Frontal cortex (tissue), 4 donors: ENCODE results near the gene GAA. TPM values are rescaled to one million over a fixed set of nuclear protein-coding genes. Genes with fewer than 3 reads are reported as not detected.
"Not testable (repeated sequence)": the region's sequence is repeated elsewhere in the genome, so short reads cannot be mapped to it uniquely, and the experiment has no call there.

ENCODE experiments used
- DNase-seq, 2 donors: peaks; one replicate each; pipeline ENCODE4 v3.0.0; 2012; ENCODE audit warnings: low spot score in 2 of 2
- FAIRE-seq: peaks from 2 replicates; lab custom pipeline; 2012; peaks lifted over from hg19 to GRCh38; lab: Jason Lieb, UNC
- total RNA-seq: library from RNA; depleted of rRNA; stranded (reverse); fragments of >200 nt; gene quantifications from one replicate; pipeline ENCODE4 v1.2.3, GENCODE V29; 2014
- donor health status: control.
- donor health status: control.
- donor health status: control.

Gene GAA
- total RNA-seq, 1 donor from 2014 or later, result 12.2 TPM

GRCh38 chr17:80082403-80083135 is 18.8 kb upstream of the GAA start:
- FAIRE-seq, result no peak

GRCh38 chr17:80083136-80083661 is 18.2 kb upstream of the GAA start:
- no peak for FAIRE-seq
- DNase-seq, result no peak

More at GRCh38 chr17:80082403-80083135, 18.8 kb upstream of the GAA start:
- peak in 1 of 2 donors; percentile 82 for DNase-seq

GRCh38 chr17:80084773-80085172 is 16.6 kb upstream of the GAA start:
- no peak for FAIRE-seq

GRCh38 chr17:80086081-80086480 is 15.3 kb upstream of the GAA start:
- DNase-seq, result no peak
- no peak for FAIRE-seq

More at GRCh38 chr17:80084773-80085172, 16.6 kb upstream of the GAA start:
- DNase-seq, result no peak

GRCh38 chr17:80086616-80087015 is 14.8 kb upstream of the GAA start:
- no peak for DNase-seq

GRCh38 chr17:80087346-80088265 is 13.8 kb upstream of the GAA start:
- FAIRE-seq (no peak), DNase-seq (no peak)

More at GRCh38 chr17:80086616-80087015, 14.8 kb upstream of the GAA start:
- FAIRE-seq, result no peak

GRCh38 chr17:80089762-80090161 is 11.6 kb upstream of the GAA start:
- FAIRE-seq, result no peak

GRCh38 chr17:80090164-80090563 is 11.2 kb upstream of the GAA start:
- FAIRE-seq, DNase-seq: not testable (repeated sequence)

More at GRCh38 chr17:80089762-80090161, 11.6 kb upstream of the GAA start:
- no peak for DNase-seq

GRCh38 chr17:80091376-80091775 is 10.0 kb upstream of the GAA start:
- FAIRE-seq (no peak), DNase-seq (no peak)

GRCh38 chr17:80092959-80093358 is 8.4 kb upstream of the GAA start:
- no peak for FAIRE-seq
- no peak for DNase-seq

- no peak for FAIRE-seq
- DNase-seq, result no peak
Measured at GRCh38 chr17:80095038-80095843, 6.1 kb upstream of the GAA start.

- no peak for FAIRE-seq
- no peak for DNase-seq
Measured at GRCh38 chr17:80095844-80096475, 5.4 kb upstream of the GAA start.

GRCh38 chr17:80096561-80097021 is 4.8 kb upstream of the GAA start:
- DNase-seq (no peak), FAIRE-seq (no peak)

GRCh38 chr17:80097127-80097621 is 4.2 kb upstream of the GAA start:
- no peak for DNase-seq
- no peak for FAIRE-seq

- FAIRE-seq (no peak), DNase-seq (no peak)
Measured at GRCh38 chr17:80097844-80098691, 3.3 kb upstream of the GAA start.

GRCh38 chr17:80099291-80100034 is 1.9 kb upstream of the GAA start:
- FAIRE-seq, result no peak
- DNase-seq, result no peak

- DNase-seq (no peak), FAIRE-seq (no peak)
Measured at GRCh38 chr17:80100035-80100323, 1.4 kb upstream of the GAA start.
